Erythroblast (primary cell): ENCODE data around the gene PER1.
"Not testable (repeated sequence)": the region's sequence is repeated elsewhere in the genome, so short reads cannot be mapped to it uniquely, and the experiment has no call there.

Source experiments
- DNase-seq, 2 experiments: peaks; one replicate each; lab custom pipeline; 2025; lab: John Stamatoyannopoulos, UW
- GATA1 ChIP-seq: IDR thresholded peaks from 2 replicates; pipeline ENCODE4 v1.6.1; 2011; ENCODE audit warnings: low read depth, mild to moderate bottlenecking, control low read depth, low read length, moderate library complexity
- POLR2A ChIP-seq: IDR thresholded peaks from 2 replicates; pipeline ENCODE4 v1.6.1; 2011; ENCODE audit warnings: mild to moderate bottlenecking, low read length

Gene PER1

GRCh38 chr17:8176998-8177731, 25.0 kb upstream of the PER1 start:
- no peak for DNase-seq
- TF ChIP-seq GATA1 (no peak), POLR2A (no peak)

GRCh38 chr17:8176197-8176940, 24.2 kb upstream of the PER1 start, which contains the start of gene TMEM107:
Gene TMEM107, minus strand, starts transcription at chr17:8176380. Its CDS starts 94 bp downstream, at chr17:8176286.
- TF ChIP-seq POLR2A, result peak; percentile 70
- no peak for TF ChIP-seq GATA1
- DNase-seq, result peak; percentile 89 to 92

- no peak for DNase-seq
- no peak for TF ChIP-seq POLR2A
- no peak for TF ChIP-seq GATA1
These were observed 23.6 kb upstream of the PER1 start for GRCh38 chr17:8175795-8176196.

GRCh38 chr17:8173871-8174322, 21.7 kb upstream of the PER1 start:
- DNase-seq, result no peak
- TF ChIP-seq GATA1, result no peak
- no peak for TF ChIP-seq POLR2A

- TF ChIP-seq POLR2A (peak; percentile 100), GATA1 (peak; percentile 26)
- DNase-seq, result peak; percentile 93 to 97
These were observed 21.1 kb upstream of the PER1 start for GRCh38 chr17:8173056-8173870.

GRCh38 chr17:8170186-8170585, 18.0 kb upstream of the PER1 start:
- not testable (repeated sequence) for DNase-seq

GRCh38 chr17:8167526-8167925, 15.3 kb upstream of the PER1 start:
- TF ChIP-seq GATA1, result no peak
- DNase-seq, result no peak

GRCh38 chr17:8166731-8167130, 14.5 kb upstream of the PER1 start:
- DNase-seq, result no peak
- no peak for TF ChIP-seq POLR2A
- no peak for TF ChIP-seq GATA1

GRCh38 chr17:8164815-8165131, 12.6 kb upstream of the PER1 start:
- TF ChIP-seq POLR2A, result no peak
- no peak for TF ChIP-seq GATA1
- DNase-seq, result no peak

GRCh38 chr17:8163978-8164814, 12.0 kb upstream of the PER1 start:
- DNase-seq, result peak; percentile 65 to 75
- no peak for TF ChIP-seq GATA1
- TF ChIP-seq POLR2A, result peak; percentile 56

- peak; percentile 55 to 67 for DNase-seq
- TF ChIP-seq GATA1 (no peak), POLR2A (no peak)
These were observed 11.1 kb upstream of the PER1 start for GRCh38 chr17:8162997-8163977.

- peak; percentile 88 to 95 for DNase-seq
- TF ChIP-seq GATA1 (no peak), POLR2A (peak; percentile 58)
These were observed 10.2 kb upstream of the PER1 start, which contains the start of gene VAMP2 for GRCh38 chr17:8162233-8162996. Gene VAMP2, minus strand, starts transcription at chr17:8162948. Its CDS starts 69 bp downstream, at chr17:8162879.
